Lung (tissue), 12 donors: ENCODE data around the gene ACP3. TPM values are rescaled to one million over a fixed set of nuclear protein-coding genes. Genes with fewer than 3 reads are reported as not detected.

Experiments
- ATAC-seq: fragments of 200-7000 bp; cut with Tn5 transposase; one replicate; pipeline ENCODE4 v1.9.1; 2020; ENCODE audit warnings: moderate number of reproducible peaks; ENCODE audit not compliant: insufficient read depth, low FRiP score
- DNase-seq, 3 donors: peaks; one replicate each; pipeline ENCODE4 v3.0.0-alpha.2; 2013 to 2017
- H3K27ac ChIP-seq, 2 donors: one replicate each; pipeline ENCODE4 v1.5.1; 2013; ENCODE audit warnings: mild to moderate bottlenecking in 2 of 2, moderate library complexity in 2 of 2, control low read depth in 1 of 2, inconsistent platforms in 1 of 2, low read depth in 1 of 2, low read length in 1 of 2
- H3K27me3 ChIP-seq, 3 donors: one replicate each; pipeline ENCODE4 v1.5.1; 2013; ENCODE audit warnings: low read length in 2 of 3; ENCODE audit not compliant: control insufficient read depth in 3 of 3, insufficient read depth in 3 of 3
- H3K36me3 ChIP-seq, 4 donors: one replicate each; pipeline ENCODE4 v1.5.1; 2013; ENCODE audit warnings: low read length in 4 of 4, mild to moderate bottlenecking in 1 of 4, moderate library complexity in 1 of 4; ENCODE audit not compliant: control insufficient read depth in 4 of 4, insufficient read depth in 4 of 4
- H3K4me1 ChIP-seq, 5 donors: one replicate each; pipeline ENCODE4 v1.5.1; 2013; ENCODE audit warnings: low read length in 5 of 5, mild to moderate bottlenecking in 2 of 5, moderate library complexity in 1 of 5; ENCODE audit not compliant: control insufficient read depth in 5 of 5, insufficient read depth in 5 of 5
- H3K4me3 ChIP-seq: one replicate; pipeline ENCODE4 v1.5.1; 2013; ENCODE audit warnings: mild to moderate bottlenecking, control low read depth, moderate library complexity
- H3K9ac ChIP-seq, 2 donors: one replicate each; pipeline ENCODE4 v1.5.1; 2013; ENCODE audit warnings: low read length in 2 of 2, control low read depth in 1 of 2; ENCODE audit not compliant: insufficient read depth in 1 of 2
- H3K9me3 ChIP-seq, 4 donors: one replicate each; pipeline ENCODE4 v1.5.1; 2013; ENCODE audit warnings: low read length in 3 of 4, mild to moderate bottlenecking in 1 of 4, moderate library complexity in 1 of 4; ENCODE audit not compliant: control insufficient read depth in 4 of 4, insufficient read depth in 3 of 4
- CTCF ChIP-seq: IDR thresholded peaks from 2 replicates; pipeline ENCODE4 v1.5.1; 2012; ENCODE audit warnings: mild to moderate bottlenecking; ENCODE audit errors: control extremely low read depth, extremely low read depth
- WGBS, 2 donors: extraction: QIAGEN DNeasy Blood & Tissue Kit; methylation state at CpG; one replicate each; pipeline ENCODE4 v1.1.7; 2013; 5-methylcytosine and 5-hydroxymethylcytosine counted together
- polyA plus RNA-seq, 2 donors: library from polyadenylated mRNA; stranded (reverse); fragments of 200-250 nt; gene quantifications; one replicate each; pipeline ENCODE4 v1.2.1, GENCODE V29; 2013
- total RNA-seq, 2 donors: library from RNA; depleted of rRNA in 1 of 2; stranded (reverse); fragments of >200 nt in 1 of 2; gene quantifications; one replicate each; pipeline ENCODE4 v1.2.1, GENCODE V29; 2014 to 2021
- donor health status: control.
- donor health status: control.
- donor health status: Bipolar disorder and iron deficiency.
- donor health status: healthy.
- donor health status: DM: yes; HTN: yes; CAD: no.

ACP3 gene
- total and polyA plus RNA-seq, 4 donors = 3.5 to 66.4 (median 14.4) TPM

- Histone ChIP-seq H3K9ac (peak overlapping the region in 1 of 2 donors; percentile 35), H3K9me3 (no peaks in the 10 kb centered on the region), H3K4me1 (peaks cover 0 to 21% (median 7%) of the 10 kb centered on the region in 5 donors), H3K27me3 (no peaks in the 10 kb centered on the region), H3K4me3 (no peak overlapping the region), H3K27ac (no peak overlapping the region), H3K36me3 (no peaks in the 10 kb centered on the region)
- peak in 2 of 3 donors; percentile 79 to 82 for DNase-seq
- peak; percentile 59 for ATAC-seq
- WGBS, 2 donors = 39 to 47% methylated on average over 1 of the region's 1 CpG
- no peak for TF ChIP-seq CTCF
Observed at GRCh38 chr3:132405188-132405587, 88.0 kb downstream of the ACP3 start.

GRCh38 chr3:132405609-132406299 is 88.5 kb downstream of the ACP3 start:
- H3K36me3 ChIP-seq = no peaks in the 10 kb centered on the region
- DNase-seq (peak in 2 of 3 donors; percentile 16 to 19), ATAC-seq (peak; percentile 49)
- no peak overlapping the region for H3K4me3 ChIP-seq
- peak overlapping the region in 1 of 2 donors; percentile 37 for H3K27ac ChIP-seq
- H3K9me3 ChIP-seq = no peaks in the 10 kb centered on the region
- H3K27me3 ChIP-seq = no peaks in the 10 kb centered on the region
- H3K4me1 ChIP-seq = peaks cover 0 to 21% (median 7%) of the 10 kb centered on the region in 5 donors
- 50 to 55% methylated on average over 4 of the region's 4 CpGs for WGBS, 2 donors
- no peak for TF ChIP-seq CTCF
- peak overlapping the region in 1 of 2 donors; percentile 35 for H3K9ac ChIP-seq

GRCh38 chr3:132406587-132406986 is 89.4 kb downstream of the ACP3 start:
- H3K36me3 ChIP-seq = no peaks in the 10 kb centered on the region
- H3K27me3 ChIP-seq = no peaks in the 10 kb centered on the region
- DNase-seq (no peak), ATAC-seq (no peak)
- 97 to 98% methylated on average over 2 of the region's 2 CpGs for WGBS, 2 donors
- peaks cover 0 to 21% (median 7%) of the 10 kb centered on the region in 5 donors for H3K4me1 ChIP-seq
- no peak for TF ChIP-seq CTCF
- no peak overlapping the region for H3K9ac ChIP-seq
- no peak overlapping the region for H3K4me3 ChIP-seq
- H3K9me3 ChIP-seq = no peaks in the 10 kb centered on the region
- no peak overlapping the region for H3K27ac ChIP-seq
